GM12891 (cell line): ENCODE results near the gene GSPT1.

ENCODE experiments used
- DNase-seq: peaks from one replicate; pipeline ENCODE4 v3.0.0; 2011; ENCODE audit warnings: low spot score; ENCODE audit not compliant: insufficient read length
- FAIRE-seq: peaks from 2 replicates; lab custom pipeline; 2011; peaks lifted over from hg19 to GRCh38; lab: Jason Lieb, UNC
- PAX5 ChIP-seq: IDR thresholded peaks from 2 replicates; pipeline ENCODE4 v1.6.1; 2011; ENCODE audit warnings: low read length, moderate library complexity, mild to moderate bottlenecking; ENCODE audit not compliant: insufficient read depth, severe bottlenecking
- POLR2A ChIP-seq: IDR thresholded peaks from 2 replicates; pipeline ENCODE4 v1.6.1; 2011; ENCODE audit warnings: low read depth, low read length, control low read depth
- POLR2AphosphoS5 ChIP-seq: IDR thresholded peaks from 2 replicates; pipeline ENCODE4 v1.6.1; 2011; ENCODE audit warnings: low read depth, low read length, control low read depth
- POU2F2 ChIP-seq: IDR thresholded peaks from 2 replicates; pipeline ENCODE4 v1.6.1; 2011; ENCODE audit warnings: low read depth, mild to moderate bottlenecking, control low read depth, low read length, moderate library complexity
- SPI1 ChIP-seq: IDR thresholded peaks from 2 replicates; pipeline ENCODE4 v1.6.1; 2011; ENCODE audit warnings: low read depth, low read length, control low read depth
- TAF1 ChIP-seq: IDR thresholded peaks from 2 replicates; pipeline ENCODE4 v1.6.1; 2011; ENCODE audit warnings: low read depth, low read length, control low read depth

Gene GSPT1

DNA sequence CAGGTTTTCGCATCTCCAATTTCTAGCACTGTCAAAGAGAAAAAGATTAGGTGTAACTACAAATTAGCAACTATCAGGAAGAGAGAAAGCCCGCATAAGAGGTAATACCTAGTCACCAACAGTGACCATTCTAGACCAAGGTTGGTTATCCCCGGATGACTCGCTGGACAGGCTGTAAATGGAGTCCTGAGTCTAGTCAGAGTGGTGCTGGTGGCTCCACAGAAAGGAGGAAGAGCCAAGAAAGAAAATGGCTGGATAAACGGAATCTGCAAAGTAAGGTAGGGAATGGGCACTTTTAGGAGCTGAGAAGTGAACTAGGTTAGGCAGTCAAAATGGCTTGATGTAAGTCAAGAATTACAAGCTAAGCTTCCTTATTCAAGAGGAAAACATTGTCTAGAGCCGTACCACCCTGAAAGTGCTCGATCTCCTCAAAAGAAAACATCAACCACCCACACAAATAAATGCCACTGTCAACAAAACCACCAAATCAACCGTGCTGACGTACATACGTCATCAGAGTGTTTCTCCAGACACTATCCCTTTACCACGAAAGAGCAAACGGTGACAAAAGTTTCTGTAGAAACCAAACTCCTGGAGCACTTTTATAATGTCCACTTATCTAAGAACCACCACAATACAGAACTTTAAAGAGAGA is 2.2 kb downstream of the GSPT1 start:
- TF ChIP-seq POU2F2 (no peak), POLR2A (no peak), PAX5 (no peak), POLR2AphosphoS5 (no peak), SPI1 (no peak), TAF1 (no peak)
- no peak for DNase-seq

DNA sequence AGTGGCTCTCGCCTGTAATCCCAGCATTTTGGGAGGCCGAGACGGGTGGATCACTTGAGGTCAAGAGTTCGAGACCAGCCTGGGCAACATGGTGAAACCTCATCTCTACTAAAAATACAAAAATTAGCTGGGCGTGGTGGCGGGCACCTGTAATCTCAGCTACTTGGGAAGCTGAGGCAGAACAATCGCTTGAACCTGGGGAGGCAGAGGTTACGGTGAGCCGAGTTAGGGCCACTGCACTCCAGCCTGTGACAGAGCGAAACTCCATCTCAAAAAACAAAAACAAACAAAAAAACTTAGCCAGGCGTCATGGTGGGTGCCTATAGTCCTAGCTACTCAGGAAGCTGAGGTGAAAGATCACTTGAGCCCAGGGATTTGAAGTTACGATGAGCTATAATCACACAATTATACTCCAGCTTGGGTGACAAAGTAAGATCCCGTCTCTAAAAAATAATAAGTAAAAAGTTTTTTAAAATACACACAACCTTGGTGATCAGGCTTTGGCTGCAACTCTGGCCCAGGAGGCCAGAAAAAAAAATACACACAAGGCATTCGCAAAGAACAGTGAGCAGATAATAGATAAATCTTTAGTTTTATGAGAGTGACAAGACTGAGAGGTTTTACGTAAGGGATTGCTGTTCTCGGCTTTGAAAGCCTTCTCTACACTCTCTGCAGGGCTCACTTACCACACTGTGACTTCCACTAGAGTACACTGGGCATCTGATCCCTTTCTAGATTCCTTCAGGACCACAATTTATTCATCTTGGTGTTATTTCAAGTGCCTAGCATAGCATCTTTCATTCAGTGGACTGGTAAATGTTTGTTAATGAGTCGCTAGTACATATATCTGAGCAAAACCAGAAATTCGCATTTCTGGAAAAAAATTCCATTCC is 5.9 kb downstream of the GSPT1 start:
- no peak for FAIRE-seq

More for the DNA sequence above, 2.2 kb downstream of the GSPT1 start:
- peak; percentile 16 for FAIRE-seq

DNA sequence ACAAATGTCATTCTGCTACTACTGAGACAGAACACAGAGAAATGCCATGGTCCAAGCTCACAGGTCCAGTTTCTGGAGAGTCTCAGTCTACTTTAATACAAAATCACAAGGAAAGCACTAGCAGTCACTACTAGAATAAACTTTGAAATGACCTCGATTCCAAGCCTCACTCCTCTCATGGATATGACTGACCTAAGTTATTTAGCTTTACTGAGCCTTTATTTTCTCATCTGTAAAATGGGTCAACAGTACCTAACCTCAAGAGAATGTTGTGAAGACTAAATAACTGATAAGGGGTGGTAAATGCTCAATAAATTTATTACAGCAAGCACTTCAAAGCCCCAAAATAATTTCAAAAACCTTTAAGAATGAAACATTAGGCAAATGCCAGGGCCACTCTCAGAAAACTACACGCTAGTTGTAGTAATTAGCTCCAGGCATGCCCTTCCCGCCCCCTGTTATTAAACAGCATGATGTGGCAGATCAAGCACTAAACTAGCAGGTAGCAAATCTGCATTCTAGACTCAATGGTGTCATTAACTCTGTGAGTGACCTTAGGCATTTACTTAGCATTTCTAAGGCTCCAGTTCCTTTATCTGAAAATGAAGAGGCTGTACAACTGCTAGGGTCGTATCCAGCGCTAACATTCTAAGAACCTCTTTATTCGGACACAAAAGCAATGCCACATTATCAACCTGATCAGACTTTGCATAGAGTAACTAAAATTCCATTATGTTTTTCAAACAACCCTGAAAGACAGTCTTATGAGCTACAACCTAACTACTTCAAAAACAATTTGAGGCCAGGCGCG is 8.4 kb downstream of the GSPT1 start:
- TF ChIP-seq SPI1: no peak
- no peak for TF ChIP-seq POU2F2
- no peak for TF ChIP-seq POLR2AphosphoS5
- TF ChIP-seq PAX5: no peak
- no peak for TF ChIP-seq POLR2A
- no peak for TF ChIP-seq TAF1
- DNase-seq (no peak), FAIRE-seq (no peak)

More for the DNA sequence above, 5.9 kb downstream of the GSPT1 start:
- TF ChIP-seq POU2F2 (no peak), POLR2AphosphoS5 (no peak), POLR2A (no peak), PAX5 (no peak), SPI1 (no peak), TAF1 (no peak)
- no peak for DNase-seq

DNA sequence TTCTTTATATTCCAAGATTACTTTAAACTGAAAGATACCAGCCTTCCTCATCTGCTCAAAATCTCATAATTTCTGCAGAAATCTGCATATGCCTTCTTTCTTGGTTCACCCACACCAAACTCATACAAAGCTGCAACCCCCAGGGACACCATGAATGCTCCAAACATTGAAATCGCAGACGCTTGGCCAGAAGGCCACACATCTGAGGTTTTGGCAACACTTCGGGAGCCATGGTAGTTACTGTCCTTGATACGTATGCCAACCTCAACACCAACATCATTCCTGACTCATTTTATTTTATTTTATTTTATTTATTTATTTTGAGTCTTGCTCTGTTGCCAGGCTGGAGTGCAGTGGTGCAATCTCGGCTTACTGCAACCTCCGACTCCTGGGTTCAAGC is 11.8 kb downstream of the GSPT1 start:
- DNase-seq (no peak), FAIRE-seq (no peak)
- TF ChIP-seq SPI1 (no peak), POLR2AphosphoS5 (no peak), POLR2A (no peak), TAF1 (no peak), POU2F2 (no peak), PAX5 (no peak)

DNA sequence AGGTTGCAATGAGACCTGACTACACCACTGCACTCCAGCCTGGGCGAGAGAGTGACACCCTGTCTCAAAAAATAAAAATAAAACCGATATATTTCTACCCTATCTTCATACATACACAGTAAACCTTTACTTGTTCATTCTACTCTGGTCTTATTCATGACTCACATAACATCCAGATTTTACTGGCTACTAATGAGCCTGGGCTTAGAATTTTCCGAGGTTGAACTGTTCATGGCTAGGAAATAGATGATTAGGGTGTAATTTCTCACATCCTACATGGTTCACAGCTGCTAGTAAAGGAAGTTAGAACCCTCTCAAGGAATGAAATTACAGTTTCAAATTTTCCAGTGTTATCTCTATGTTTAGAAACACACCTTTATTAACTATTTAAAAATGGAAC is 14.7 kb downstream of the GSPT1 start:
- DNase-seq (no peak), FAIRE-seq (no peak)
- no peak for TF ChIP-seq POU2F2
- TF ChIP-seq TAF1: no peak
- no peak for TF ChIP-seq POLR2AphosphoS5
- no peak for TF ChIP-seq POLR2A
- no peak for TF ChIP-seq SPI1
- no peak for TF ChIP-seq PAX5

DNA sequence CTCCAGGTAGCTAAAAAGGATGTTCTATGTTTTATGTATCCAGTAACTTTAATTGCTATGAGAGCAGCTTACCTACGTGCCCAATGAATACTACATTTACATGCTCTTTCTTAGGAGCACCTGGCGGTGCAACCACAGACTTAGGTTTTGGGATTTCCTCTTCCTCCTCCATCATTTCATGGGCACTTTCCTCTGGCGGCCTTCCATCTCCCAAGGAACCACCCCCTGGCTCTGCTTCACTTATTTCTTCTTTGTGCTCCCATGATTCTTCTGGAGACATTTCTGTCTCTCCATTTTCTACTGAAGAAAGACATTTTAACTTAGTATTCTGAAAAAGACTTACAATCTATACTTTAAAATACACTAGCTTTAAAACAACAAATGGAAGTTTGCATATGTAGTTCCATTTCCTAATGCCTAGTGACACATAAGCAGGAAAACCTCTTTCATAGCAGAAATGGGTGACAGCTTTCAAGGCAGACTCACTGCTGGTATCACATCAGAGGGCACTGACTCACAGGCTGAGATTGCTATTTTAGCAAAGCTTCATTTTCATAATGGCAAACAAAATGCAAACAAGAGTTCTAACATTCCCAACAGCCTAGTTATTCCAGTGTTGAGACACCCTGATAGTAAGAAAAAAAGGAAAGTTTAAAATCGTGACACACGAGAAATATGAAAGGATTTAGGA is 19.1 kb downstream of the GSPT1 start:
- no peak for DNase-seq
- no peak for FAIRE-seq
- TF ChIP-seq POU2F2: no peak
- TF ChIP-seq POLR2AphosphoS5: no peak

DNA sequence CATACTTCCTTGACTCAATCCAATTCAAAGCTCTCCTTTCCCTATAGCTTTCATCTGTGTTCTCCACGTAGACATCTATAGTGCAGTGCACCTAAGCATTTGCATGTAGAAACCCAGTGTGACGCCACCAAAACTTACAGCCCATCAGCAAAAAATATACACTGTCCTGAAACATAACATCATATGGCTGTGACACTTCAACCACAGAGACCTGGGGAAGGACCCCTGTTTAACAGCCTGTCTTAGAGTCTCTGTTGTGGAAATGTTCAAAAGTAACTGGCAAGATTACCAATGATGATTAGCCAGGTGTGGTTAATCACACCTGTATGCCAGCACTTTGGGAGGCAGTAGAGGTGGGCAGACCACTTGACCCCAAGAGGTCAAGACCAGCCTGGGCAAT is 22.2 kb downstream of the GSPT1 start:
- TF ChIP-seq POU2F2 (no peak), TAF1 (no peak), SPI1 (no peak), POLR2A (no peak), PAX5 (no peak), POLR2AphosphoS5 (no peak)
- FAIRE-seq (no peak), DNase-seq (no peak)

DNA sequence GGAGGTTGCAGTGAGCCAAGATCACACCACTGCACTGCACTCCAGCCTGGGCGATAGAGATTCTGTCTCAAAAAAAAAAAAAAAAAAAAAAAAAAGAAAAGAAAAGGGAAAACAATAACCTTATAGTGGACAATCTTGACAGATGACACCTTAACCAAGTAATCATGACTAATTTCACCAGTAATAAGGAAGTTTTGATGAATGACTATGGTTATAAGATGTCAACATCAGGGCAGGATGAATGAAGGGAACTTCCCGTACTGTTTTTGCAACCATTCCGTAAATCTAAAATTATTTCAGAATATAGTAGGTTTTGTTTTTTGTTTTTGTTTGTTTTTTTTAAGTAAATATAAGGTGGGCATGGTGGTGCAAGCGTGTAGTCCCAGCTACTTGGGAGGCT is 23.0 kb downstream of the GSPT1 start:
- FAIRE-seq: no peak
- TF ChIP-seq POLR2A: no peak
- TF ChIP-seq TAF1: no peak
- TF ChIP-seq PAX5: no peak
- no peak for TF ChIP-seq SPI1
- no peak for TF ChIP-seq POLR2AphosphoS5
- no peak for TF ChIP-seq POU2F2
- DNase-seq: no peak
